Activated T-helper 2 cell treated with anti-CD3 and anti-CD28 coated beads, Interferon-gamma antibody, Interleukin-2, Interleukin-4, amounts not matched to agents 10 μg/mL and 5 μg/mL and 100 μg/mL, durations not matched to agents 14 hours and 24 hours and 36 hours (primary cell): Measurements from ENCODE around the gene SMG1. TPM values are rescaled to one million over a fixed set of nuclear protein-coding genes. Genes with fewer than 3 reads are reported as not detected.
"Not testable (repeated sequence)": the region's sequence is repeated elsewhere in the genome, so short reads cannot be mapped to it uniquely, and the experiment has no call there.

Experiments
- DNase-seq: peaks from one replicate; pipeline ENCODE4 v3.0.0; 2021; ENCODE audit warnings: low spot score
- H3K27ac Mint-ChIP-seq: one replicate; pipeline ENCODE4 v1.8.0; 2021; ENCODE audit warnings: mixed read lengths
- H3K27me3 Mint-ChIP-seq: one replicate; pipeline ENCODE4 v1.8.0; 2021; ENCODE audit warnings: low read depth, mixed read lengths
- H3K36me3 Mint-ChIP-seq: one replicate; pipeline ENCODE4 v1.8.0; 2021; ENCODE audit warnings: low read depth, mixed read lengths
- H3K4me1 Mint-ChIP-seq: one replicate; pipeline ENCODE4 v1.8.0; 2021; ENCODE audit warnings: low read depth, mixed read lengths
- H3K4me3 Mint-ChIP-seq: one replicate; pipeline ENCODE4 v1.8.0; 2021; ENCODE audit warnings: low read depth, mild to moderate bottlenecking, moderate library complexity, mixed read lengths
- H3K9me3 Mint-ChIP-seq: one replicate; pipeline ENCODE4 v1.8.0; 2021; ENCODE audit warnings: mixed read lengths
- intact Hi-C: fragments of 100-400 bp; cut with micrococcal nuclease; formaldehyde crosslinking; loops from one replicate; pipeline ENCODE4 v1.15.1; 2023
- total RNA-seq: library from RNA; stranded (reverse); gene quantifications from 2 replicates; pipeline ENCODE4 v1.2.3, GENCODE V29; 2022

Gene SMG1
- total RNA-seq = 128 and 137 TPM in 2 replicates

GRCh38 chr16:18925986-18926865, at the start of gene SMG1:
SMG1 (minus strand) TSS chr16:18926408; CDS start chr16:18926041, 367 bp downstream.
- not testable (repeated sequence) for H3K27me3 Mint-ChIP-seq, H3K9me3 Mint-ChIP-seq
- peaks cover 17% of the 10 kb centered on the region for H3K4me1 Mint-ChIP-seq
- H3K4me3 Mint-ChIP-seq = peak within 1 kb of the TSS; percentile 96
- peak; percentile 90 for DNase-seq
- peak within 1 kb of the TSS; percentile 97 for H3K27ac Mint-ChIP-seq
- intact Hi-C loops = loop anchor here (1.0 to 10.0 kb wide), 3 partner anchors 125 to 189 kb away; partner anchors contain the start of genes ARL6IP1, COQ7 and ITPRIPL2
- H3K36me3 Mint-ChIP-seq = peaks cover 15% of the 10 kb centered on the region

- H3K9me3 Mint-ChIP-seq = no peaks in the 10 kb centered on the region
- DNase-seq = no peak
Measured at GRCh38 chr16:18975109-18975508, 48.9 kb upstream of the SMG1 start.

GRCh38 chr16:18969855-18970240, 43.6 kb upstream of the SMG1 start:
- DNase-seq = no peak
- peaks cover 3% of the 10 kb centered on the region for H3K27me3 Mint-ChIP-seq
- H3K36me3 Mint-ChIP-seq = no peaks in the 10 kb centered on the region
- H3K4me3 Mint-ChIP-seq = no peak overlapping the region
- no peak overlapping the region for H3K27ac Mint-ChIP-seq
- no peaks in the 10 kb centered on the region for H3K9me3 Mint-ChIP-seq
- H3K4me1 Mint-ChIP-seq = peaks cover 7% of the 10 kb centered on the region
- intact Hi-C loops = loop anchor here (2.0 to 10.0 kb wide), 3 partner anchors 23 to 168 kb away; partner anchors contain the start of gene ARL6IP1

More at GRCh38 chr16:18975109-18975508, 48.9 kb upstream of the SMG1 start:
- Mint-ChIP-seq H3K27ac (no peak overlapping the region), H3K4me3 (no peak overlapping the region), H3K27me3 (peaks cover 29% of the 10 kb centered on the region), H3K4me1 (no peaks in the 10 kb centered on the region), H3K36me3 (no peaks in the 10 kb centered on the region)
- intact Hi-C loops = no loop called here

GRCh38 chr16:18969050-18969854, 43.0 kb upstream of the SMG1 start:
- peak; percentile 70 for DNase-seq
- Mint-ChIP-seq H3K4me1 (peaks cover 7% of the 10 kb centered on the region), H3K27me3 (peaks cover 3% of the 10 kb centered on the region), H3K36me3 (no peaks in the 10 kb centered on the region), H3K27ac (no peak overlapping the region), H3K4me3 (peak overlapping the region; percentile 51), H3K9me3 (no peaks in the 10 kb centered on the region)
- intact Hi-C loops = loop anchor here (2.0 to 10.0 kb wide), 3 partner anchors 22 to 167 kb away; partner anchors contain the start of gene ARL6IP1

- H3K27me3 Mint-ChIP-seq = peaks cover 2% of the 10 kb centered on the region
- H3K9me3 Mint-ChIP-seq = no peaks in the 10 kb centered on the region
- peaks cover 7% of the 10 kb centered on the region for H3K4me1 Mint-ChIP-seq
- no peak overlapping the region for H3K4me3 Mint-ChIP-seq
- no peak for DNase-seq
- H3K27ac Mint-ChIP-seq = no peak overlapping the region
- no peaks in the 10 kb centered on the region for H3K36me3 Mint-ChIP-seq
- intact Hi-C loops = loop anchor here (5.0 to 10.0 kb wide), 2 partner anchors 62 to 164 kb away; partner anchors contain the start of gene ARL6IP1
Measured at GRCh38 chr16:18966791-18967190, 40.6 kb upstream of the SMG1 start.

- Mint-ChIP-seq H3K36me3 (no peaks in the 10 kb centered on the region), H3K9me3 (no peaks in the 10 kb centered on the region), H3K27me3 (peaks cover 5% of the 10 kb centered on the region), H3K4me1 (peaks cover 7% of the 10 kb centered on the region), H3K4me3 (no peak overlapping the region), H3K27ac (no peak overlapping the region)
- DNase-seq = no peak
- intact Hi-C loops = loop anchor here (5.0 to 10.0 kb wide), 2 partner anchors 61 to 163 kb away; partner anchors contain the start of gene ARL6IP1
Measured at GRCh38 chr16:18965555-18965954, 39.3 kb upstream of the SMG1 start.

GRCh38 chr16:18959031-18959505, 32.9 kb upstream of the SMG1 start:
- H3K27me3 Mint-ChIP-seq = peaks cover 12% of the 10 kb centered on the region
- H3K27ac Mint-ChIP-seq = no peak overlapping the region
- H3K4me3 Mint-ChIP-seq = no peak overlapping the region
- intact Hi-C loops = no loop called here
- H3K9me3 Mint-ChIP-seq = no peaks in the 10 kb centered on the region
- DNase-seq = no peak
- H3K4me1 Mint-ChIP-seq = peaks cover 7% of the 10 kb centered on the region
- no peaks in the 10 kb centered on the region for H3K36me3 Mint-ChIP-seq

- H3K4me1 Mint-ChIP-seq = peaks cover 7% of the 10 kb centered on the region
- H3K36me3 Mint-ChIP-seq = no peaks in the 10 kb centered on the region
- peaks cover 12% of the 10 kb centered on the region for H3K27me3 Mint-ChIP-seq
- no peak overlapping the region for H3K4me3 Mint-ChIP-seq
- no peak for DNase-seq
- no peaks in the 10 kb centered on the region for H3K9me3 Mint-ChIP-seq
- intact Hi-C loops = no loop called here
- no peak overlapping the region for H3K27ac Mint-ChIP-seq
Measured at GRCh38 chr16:18958621-18959029, 32.4 kb upstream of the SMG1 start.

- H3K27me3 Mint-ChIP-seq, intact Hi-C loops, DNase-seq, H3K36me3 Mint-ChIP-seq, H3K4me1 Mint-ChIP-seq, H3K27ac Mint-ChIP-seq, H3K9me3 Mint-ChIP-seq: not testable (repeated sequence)
- peak overlapping the region; percentile 63 for H3K4me3 Mint-ChIP-seq
Measured at GRCh38 chr16:18956658-18957241, 30.5 kb upstream of the SMG1 start.

GRCh38 chr16:18955874-18956580, 29.8 kb upstream of the SMG1 start:
- intact Hi-C loops, H3K27me3 Mint-ChIP-seq, H3K36me3 Mint-ChIP-seq, H3K9me3 Mint-ChIP-seq, H3K4me1 Mint-ChIP-seq, H3K27ac Mint-ChIP-seq, DNase-seq: not testable (repeated sequence)
- H3K4me3 Mint-ChIP-seq = peak overlapping the region; percentile 63

GRCh38 chr16:18953547-18953946, 27.3 kb upstream of the SMG1 start:
- Mint-ChIP-seq H3K9me3 (no peaks in the 10 kb centered on the region), H3K36me3 (no peaks in the 10 kb centered on the region), H3K4me3 (no peak overlapping the region), H3K27me3 (peaks cover 7% of the 10 kb centered on the region), H3K27ac (no peak overlapping the region), H3K4me1 (peaks cover 9% of the 10 kb centered on the region)
- no peak for DNase-seq
- intact Hi-C loops = no loop called here
